DMS153 treated with DMSO at 0.1 percent for 48 hours (cell line): Measurements from ENCODE around the gene PDE6G.
A peak's percentile ranks its signal among the peaks of the same experiment; 100 is the strongest.

ENCODE experiments used
- DNase-seq: peaks from one replicate; lab custom pipeline; 2025; ENCODE audit not compliant: unreplicated experiment; lab: John Stamatoyannopoulos, UW

The PDE6G gene

GRCh38 chr17:81656118-81656743, at the start of gene PDE6G:
Gene PDE6G, minus strand, starts transcription at chr17:81656542. Its CDS starts 3,237 bp downstream, at chr17:81653305.
- no peak for DNase-seq

GRCh38 chr17:81705518-81706231, 49.3 kb upstream of the PDE6G start:
- DNase-seq = no peak

GRCh38 chr17:81703747-81704654, 47.7 kb upstream of the PDE6G start:
- DNase-seq = no peak

GRCh38 chr17:81702934-81703746, 46.8 kb upstream of the PDE6G start, which contains the start of gene MRPL12:
Gene MRPL12, plus strand, starts transcription at chr17:81703367. Its CDS starts 135 bp downstream, at chr17:81703502.
- peak; percentile 80 for DNase-seq

GRCh38 chr17:81701288-81702071, 45.1 kb upstream of the PDE6G start:
- DNase-seq = no peak

GRCh38 chr17:81700353-81701287, 44.3 kb upstream of the PDE6G start:
- DNase-seq = no peak

- no peak for DNase-seq
These were observed 41.1 kb upstream of the PDE6G start for GRCh38 chr17:81697261-81698044.

GRCh38 chr17:81696218-81696941, 40.0 kb upstream of the PDE6G start:
- DNase-seq = no peak

GRCh38 chr17:81695801-81696200, 39.5 kb upstream of the PDE6G start:
- DNase-seq = no peak

GRCh38 chr17:81695211-81695610, 38.9 kb upstream of the PDE6G start:
- DNase-seq = no peak

- no peak for DNase-seq
These were observed 38.5 kb upstream of the PDE6G start for GRCh38 chr17:81694810-81695209.

GRCh38 chr17:81693509-81694210, 37.3 kb upstream of the PDE6G start:
- no peak for DNase-seq

GRCh38 chr17:81691608-81692007, 35.3 kb upstream of the PDE6G start:
- DNase-seq = no peak

GRCh38 chr17:81691196-81691595, 34.9 kb upstream of the PDE6G start:
- no peak for DNase-seq

GRCh38 chr17:81690549-81690948, 34.2 kb upstream of the PDE6G start:
- no peak for DNase-seq

- no peak for DNase-seq
These were observed 33.7 kb upstream of the PDE6G start for GRCh38 chr17:81690066-81690465.

GRCh38 chr17:81688616-81689015, 32.3 kb upstream of the PDE6G start:
- DNase-seq = no peak
